Small intestine (tissue), 7 donors: ENCODE results near the gene ABCC4. TPM values are rescaled to one million over a fixed set of nuclear protein-coding genes. Genes with fewer than 3 reads are reported as not detected.

ENCODE experiments used
- DNase-seq, 2 donors: peaks; one replicate each; pipeline versions ENCODE4 v3.0.0 to v3.0.0-alpha.2; 2013
- FAIRE-seq: peaks from 2 replicates; lab custom pipeline; 2012; peaks lifted over from hg19 to GRCh38; lab: Jason Lieb, UNC
- H3K27ac ChIP-seq, 3 donors: one replicate each; pipeline ENCODE4 v1.5.1; 2013; ENCODE audit warnings: low read length in 2 of 3, mild to moderate bottlenecking in 2 of 3, control low read depth in 1 of 3, inconsistent platforms in 1 of 3, low read depth in 1 of 3, moderate library complexity in 1 of 3
- H3K27me3 ChIP-seq, 3 donors: one replicate each; pipeline ENCODE4 v1.6.1; 2013; ENCODE audit warnings: low read length in 3 of 3, inconsistent platforms in 1 of 3; ENCODE audit not compliant: control insufficient read depth in 3 of 3, insufficient read depth in 3 of 3
- H3K36me3 ChIP-seq, 3 donors: one replicate each; pipeline ENCODE4 v1.6.1; 2013; ENCODE audit warnings: low read length in 3 of 3, inconsistent platforms in 1 of 3, low read depth in 1 of 3, mild to moderate bottlenecking in 1 of 3, moderate library complexity in 1 of 3; ENCODE audit not compliant: control insufficient read depth in 3 of 3, insufficient read depth in 2 of 3
- H3K4me1 ChIP-seq, 3 donors: one replicate each; pipeline ENCODE4 v1.6.1; 2013; ENCODE audit warnings: low read length in 2 of 3, inconsistent platforms in 1 of 3, low read depth in 1 of 3, mild to moderate bottlenecking in 1 of 3, moderate library complexity in 1 of 3; ENCODE audit not compliant: control insufficient read depth in 3 of 3, insufficient read depth in 2 of 3
- H3K4me3 ChIP-seq, 3 donors: one replicate each; pipeline ENCODE4 v1.5.1; 2013; ENCODE audit warnings: low read length in 3 of 3, control low read depth in 1 of 3, inconsistent platforms in 1 of 3, low read depth in 1 of 3, mild to moderate bottlenecking in 1 of 3, moderate library complexity in 1 of 3
- H3K9me3 ChIP-seq, 2 donors: one replicate each; pipeline ENCODE4 v1.6.1; 2013; ENCODE audit warnings: low read depth in 1 of 2, low read length in 1 of 2; ENCODE audit not compliant: control insufficient read depth in 2 of 2, insufficient read depth in 1 of 2
- WGBS, 3 donors: extraction: QIAGEN DNeasy Blood & Tissue Kit; methylation state at CpG; one replicate each; pipeline ENCODE4 v1.1.7; 2013; 5-methylcytosine and 5-hydroxymethylcytosine counted together
- polyA plus RNA-seq, 4 donors: library from polyadenylated mRNA; stranded (reverse) in 3 of 4; unstranded in 1 of 4; fragments of 200-250 nt in 3 of 4; fragments of 120-200 nt in 1 of 4; gene quantifications; one replicate each; pipeline versions ENCODE4 v1.2.1 to v1.2.3, GENCODE V29; 2013
- donor health status: healthy with polysubstance abuse.
- donor health status: control.
- donor health status: control.
- donor health status: Bipolar disorder and iron deficiency.
- donor health status: healthy.

The ABCC4 gene
- polyA plus RNA-seq, 4 donors = 0.67 to 14.7 (median 4.7) TPM

DNA sequence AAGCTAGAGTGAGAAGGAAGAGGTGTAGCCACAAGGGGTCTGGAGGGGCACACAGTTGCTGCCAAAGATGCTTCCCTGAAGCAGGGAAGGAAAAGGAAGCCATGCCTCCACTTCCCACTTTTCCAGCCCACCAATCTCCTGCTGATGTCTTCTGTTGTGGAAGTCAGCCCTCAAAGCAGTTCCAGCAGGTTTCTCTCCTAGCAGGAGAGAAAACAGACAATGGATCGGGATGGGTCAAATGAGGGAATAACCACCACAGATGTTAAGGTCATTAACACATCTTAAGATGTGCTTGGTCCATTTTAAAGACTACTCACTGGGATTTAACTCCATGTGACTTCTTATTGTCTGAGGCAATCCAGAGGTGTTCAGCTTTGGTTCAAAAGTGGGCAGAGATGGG lies 304.8 kb downstream of the ABCC4 start:
- Histone ChIP-seq H3K27ac (no peak overlapping the region), H3K27me3 (peaks cover 0 to 6% (median 0%) of the 10 kb centered on the region in 3 donors), H3K9me3 (no peaks in the 10 kb centered on the region), H3K4me1 (no peaks in the 10 kb centered on the region), H3K4me3 (no peak overlapping the region), H3K36me3 (no peaks in the 10 kb centered on the region)
- FAIRE-seq = no peak
- WGBS, 3 donors = 56 to 84% (median 63%) methylated on average over 1 of the region's 1 CpG
- DNase-seq = no peak

DNA sequence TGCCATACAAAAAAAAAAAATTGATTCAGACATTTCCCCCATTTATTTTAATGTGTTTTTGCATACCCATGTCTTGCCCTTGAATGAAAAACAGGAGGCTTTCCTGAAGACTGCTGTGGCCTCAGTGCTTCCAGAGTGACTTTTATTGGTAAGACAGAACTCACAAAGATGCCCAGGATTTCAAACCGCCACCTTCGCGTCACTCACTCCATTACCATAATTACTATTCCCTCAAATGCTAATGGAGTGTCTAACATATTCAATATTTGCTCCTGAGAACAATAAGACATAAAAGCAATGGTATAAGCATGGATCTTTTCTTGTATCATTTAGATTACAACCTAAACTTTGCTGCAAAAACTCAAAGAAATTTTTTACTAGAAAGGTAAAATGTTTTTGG lies 306.7 kb downstream of the ABCC4 start:
- Histone ChIP-seq H3K9me3 (no peaks in the 10 kb centered on the region), H3K36me3 (no peaks in the 10 kb centered on the region), H3K27me3 (peaks cover 0 to 3% (median 0%) of the 10 kb centered on the region in 3 donors), H3K27ac (no peak overlapping the region), H3K4me1 (no peaks in the 10 kb centered on the region), H3K4me3 (no peak overlapping the region)
- no peak for FAIRE-seq
- 67 to 89% (median 72%) methylated on average over 3 of the region's 3 CpGs for WGBS, 3 donors
- no peak for DNase-seq

DNA sequence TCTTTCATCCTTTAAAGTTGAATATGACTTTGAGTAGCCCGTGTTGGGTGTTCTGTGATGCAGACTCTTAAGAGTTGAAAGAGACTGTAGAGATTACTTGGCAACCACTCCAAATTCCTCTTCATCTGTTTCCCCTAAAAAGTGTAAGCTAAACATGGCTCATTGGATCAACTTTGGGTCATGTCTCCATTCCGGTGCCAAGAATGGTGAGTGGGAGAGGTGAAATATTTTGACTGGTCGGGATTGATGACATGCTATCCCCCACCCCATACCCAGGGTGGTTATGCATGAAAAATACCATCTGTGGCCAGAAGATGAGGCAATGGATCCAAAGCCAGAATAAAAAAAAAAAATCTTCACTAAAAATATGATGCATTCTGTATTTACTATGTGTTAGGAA lies 307.6 kb downstream of the ABCC4 start:
- H3K9me3 ChIP-seq = no peaks in the 10 kb centered on the region
- FAIRE-seq = no peak

DNA sequence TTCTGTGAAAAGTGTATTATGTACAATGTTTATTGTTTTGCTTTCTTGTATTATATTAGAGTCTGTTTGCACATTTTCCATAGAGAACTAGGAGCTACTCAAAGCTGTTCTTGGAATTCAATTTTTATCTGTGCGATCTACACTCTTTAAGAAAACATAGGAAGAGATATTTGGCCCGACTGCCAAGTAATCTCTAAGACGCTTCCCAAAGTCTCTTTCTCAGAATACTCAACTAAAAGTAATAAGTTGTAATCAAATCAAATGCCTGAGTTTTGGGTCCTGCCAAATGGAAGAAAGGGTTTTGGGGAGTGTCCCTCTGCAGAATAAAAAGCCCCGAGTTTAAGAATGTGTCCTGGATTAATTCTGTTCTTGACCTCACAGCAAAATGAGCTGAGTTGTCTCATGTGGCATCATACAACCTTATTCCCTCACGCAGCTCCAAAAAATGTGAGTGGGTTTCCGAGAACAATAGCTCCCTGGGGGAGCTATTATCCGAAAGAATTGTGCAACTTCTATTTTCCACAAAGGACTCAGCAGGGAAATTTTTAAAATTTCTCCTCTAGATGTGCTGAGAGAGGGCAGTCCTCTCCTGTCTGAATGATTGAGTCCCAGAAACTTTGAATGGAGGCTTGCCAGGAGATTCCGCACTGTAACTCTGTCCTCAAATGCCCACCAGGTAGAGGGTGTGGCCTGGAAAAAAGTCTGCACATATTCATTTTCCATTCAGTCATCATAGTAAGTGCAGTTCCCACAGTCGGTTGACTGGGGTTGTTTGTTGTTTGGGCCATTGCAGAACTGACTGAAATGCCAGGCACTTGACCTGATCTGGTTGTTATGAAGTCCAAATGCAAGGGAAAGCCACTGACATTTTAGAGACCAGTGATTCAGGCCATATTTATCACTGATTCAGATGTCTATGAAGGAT lies 309.0 kb downstream of the ABCC4 start:
- Histone ChIP-seq H3K9me3 (no peaks in the 10 kb centered on the region), H3K4me1 (no peaks in the 10 kb centered on the region), H3K27ac (no peak overlapping the region), H3K4me3 (no peak overlapping the region), H3K27me3 (peaks cover 0 to 3% (median 0%) of the 10 kb centered on the region in 3 donors), H3K36me3 (no peaks in the 10 kb centered on the region)
- 71 to 81% (median 74%) methylated on average over 9 of the region's 9 CpGs for WGBS, 3 donors
- FAIRE-seq (no peak), DNase-seq (no peak)

More for the DNA sequence above, 307.6 kb downstream of the ABCC4 start:
- Histone ChIP-seq H3K27ac (no peak overlapping the region), H3K36me3 (no peaks in the 10 kb centered on the region), H3K4me3 (no peak overlapping the region), H3K27me3 (peaks cover 0 to 3% (median 0%) of the 10 kb centered on the region in 3 donors), H3K4me1 (no peaks in the 10 kb centered on the region)
- DNase-seq = no peak
- WGBS, 3 donors = 60 to 81% (median 63%) methylated on average over 3 of the region's 3 CpGs

DNA sequence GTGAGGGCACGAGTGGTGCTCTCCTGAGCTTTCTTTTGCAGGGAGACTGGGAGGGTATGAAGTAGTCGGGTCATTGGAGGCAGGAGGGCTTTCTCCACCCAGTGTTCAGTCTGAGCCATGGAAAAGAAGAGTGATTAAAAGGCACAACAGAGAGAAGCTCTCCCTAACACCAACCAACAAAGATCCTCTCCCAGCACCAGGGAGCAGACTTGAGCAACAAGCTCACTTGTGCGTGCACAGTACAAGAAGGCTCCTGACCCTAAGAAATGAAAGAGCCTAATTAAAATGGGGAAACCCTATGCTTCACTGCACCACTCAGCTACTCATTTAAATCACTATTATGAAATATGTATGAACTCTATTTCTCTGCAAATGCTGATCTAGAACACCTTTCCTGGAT lies 312.6 kb downstream of the ABCC4 start:
- Histone ChIP-seq H3K27ac (no peak overlapping the region), H3K36me3 (no peaks in the 10 kb centered on the region), H3K4me1 (no peaks in the 10 kb centered on the region), H3K9me3 (no peaks in the 10 kb centered on the region), H3K27me3 (peaks cover 0 to 3% (median 2%) of the 10 kb centered on the region in 3 donors), H3K4me3 (no peak overlapping the region)
- DNase-seq = no peak
- 47 to 70% (median 51%) methylated on average over 3 of the region's 3 CpGs for WGBS, 3 donors
- no peak for FAIRE-seq

DNA sequence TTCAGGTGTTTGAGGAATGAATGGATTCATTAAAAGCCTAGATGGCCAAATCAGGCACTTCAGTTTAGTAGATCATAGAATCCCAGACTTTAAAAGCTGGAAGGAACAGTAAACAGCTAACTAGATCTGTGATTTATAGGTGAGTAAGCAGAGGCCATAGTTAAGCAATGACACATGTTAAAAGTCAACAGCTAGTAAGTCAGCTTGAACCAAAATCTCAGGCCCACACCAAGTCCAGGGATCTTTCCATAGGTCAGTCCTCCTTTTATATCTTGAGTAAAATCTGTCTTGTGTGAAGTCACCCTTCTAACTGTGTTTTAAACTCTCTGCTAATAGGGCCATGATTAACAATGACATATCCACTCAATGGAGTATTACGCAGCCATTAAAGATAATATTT lies 313.4 kb downstream of the ABCC4 start:
- Histone ChIP-seq H3K27ac (no peak overlapping the region), H3K9me3 (no peaks in the 10 kb centered on the region), H3K4me3 (no peak overlapping the region), H3K27me3 (peaks cover 0 to 3% (median 2%) of the 10 kb centered on the region in 3 donors), H3K4me1 (no peaks in the 10 kb centered on the region), H3K36me3 (no peaks in the 10 kb centered on the region)
- 97 to 100% (median 97%) methylated on average over 1 of the region's 1 CpG for WGBS, 3 donors
- no peak for DNase-seq
- FAIRE-seq = no peak

DNA sequence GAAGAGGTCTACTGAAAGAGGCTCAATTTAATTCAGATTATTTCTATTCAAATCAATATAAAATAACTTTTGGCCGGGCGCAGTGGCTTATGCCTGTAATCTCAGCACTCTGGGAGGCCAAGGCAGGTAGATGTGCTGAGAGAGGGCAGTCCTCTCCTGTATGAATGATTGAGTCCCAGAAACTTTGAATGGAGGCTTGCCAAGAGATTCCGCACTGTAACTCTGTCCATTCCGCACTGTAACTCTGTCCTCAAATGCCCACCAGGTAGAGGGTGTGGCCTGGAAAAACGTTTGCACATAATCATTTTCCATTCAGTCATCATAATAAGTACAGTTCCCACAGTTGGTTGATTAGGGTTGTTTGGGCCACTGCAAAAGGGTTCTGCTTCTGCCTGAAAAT lies 314.2 kb downstream of the ABCC4 start:
- Histone ChIP-seq H3K27ac (no peak overlapping the region), H3K9me3 (no peaks in the 10 kb centered on the region), H3K4me3 (no peak overlapping the region), H3K36me3 (no peaks in the 10 kb centered on the region), H3K4me1 (no peaks in the 10 kb centered on the region), H3K27me3 (peaks cover 0 to 2% (median 0%) of the 10 kb centered on the region in 3 donors)
- DNase-seq (no peak), FAIRE-seq (no peak)
- 73 to 80% (median 77%) methylated on average over 5 of the region's 5 CpGs for WGBS, 3 donors

DNA sequence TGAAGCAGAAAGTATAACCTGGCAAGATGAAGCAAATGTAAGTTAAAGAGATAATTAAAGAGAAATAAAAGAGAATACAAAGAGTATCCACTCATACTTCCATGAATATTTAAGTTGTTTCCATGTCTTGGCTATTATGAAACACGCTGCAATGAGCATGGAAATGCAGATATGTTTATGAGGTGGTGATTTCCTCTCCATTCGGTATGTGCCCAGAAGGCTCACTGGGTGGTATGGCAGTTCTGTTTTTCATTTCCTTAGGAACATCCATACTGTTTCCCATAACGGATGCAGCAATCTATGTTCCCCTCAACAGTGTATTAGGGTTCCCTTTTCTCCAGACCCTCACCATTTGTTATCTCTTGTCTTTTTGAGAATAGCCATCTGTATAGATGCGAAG lies 316.3 kb downstream of the ABCC4 start:
- H3K4me1 ChIP-seq = no peaks in the 10 kb centered on the region
- WGBS, 3 donors = 73 to 91% (median 84%) methylated on average over 4 of the region's 4 CpGs
- no peak overlapping the region for H3K27ac ChIP-seq
- FAIRE-seq (no peak), DNase-seq (no peak)
- peaks cover 0 to 2% (median 0%) of the 10 kb centered on the region in 3 donors for H3K27me3 ChIP-seq
- no peaks in the 10 kb centered on the region for H3K9me3 ChIP-seq
- H3K4me3 ChIP-seq = no peak overlapping the region
- H3K36me3 ChIP-seq = no peaks in the 10 kb centered on the region
